DMS 273 treated with DMSO at 0.1 percent for 48 hours (cell line): ENCODE data around the gene CHN1.

Source experiments
- DNase-seq: peaks from one replicate; lab custom pipeline; 2025; lab: John Stamatoyannopoulos, UW

Gene CHN1

DNA sequence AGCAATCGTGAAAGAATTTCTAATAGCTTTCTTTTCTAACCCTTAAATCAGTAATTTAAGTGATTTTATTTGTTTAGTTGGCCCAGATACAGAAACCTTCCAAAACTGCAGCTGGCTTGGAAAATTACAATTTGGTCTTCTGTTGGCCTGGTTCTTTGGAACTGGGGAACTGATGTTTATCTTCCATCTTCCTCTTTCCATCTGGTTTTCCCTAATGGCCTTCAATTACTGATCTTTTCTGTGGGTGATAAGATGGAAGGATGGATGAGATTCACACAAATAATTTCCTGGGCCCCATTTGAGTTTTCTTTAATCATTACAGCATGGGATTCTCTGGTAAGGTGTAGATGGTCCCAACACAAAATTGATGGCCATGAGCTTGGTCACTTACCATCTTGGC is 134.4 kb downstream of the CHN1 start:
- no peak for DNase-seq

DNA sequence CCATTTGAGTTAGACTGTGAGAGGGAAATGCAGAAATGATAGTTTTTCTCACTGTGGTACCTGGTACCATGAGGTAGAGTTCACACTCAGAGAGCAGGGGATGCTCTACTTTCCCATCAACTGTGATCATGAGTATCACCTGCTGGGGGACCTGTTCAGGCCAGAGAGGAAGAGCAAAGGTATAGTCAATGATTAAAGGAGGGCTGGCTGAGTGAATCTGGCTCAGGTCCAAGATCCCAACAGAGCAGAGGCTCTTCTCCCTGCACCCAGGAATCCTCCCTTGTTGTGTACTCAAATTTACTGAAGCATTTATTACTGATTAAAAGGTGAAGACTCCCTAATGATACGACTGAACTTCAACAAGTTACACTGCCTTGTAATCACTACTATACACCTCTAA is 136.3 kb downstream of the CHN1 start:
- DNase-seq, result no peak

- no peak for DNase-seq
Observed at GRCh38 chr2:174866421-174866820, 138.8 kb downstream of the CHN1 start.

- DNase-seq, result no peak
Observed at GRCh38 chr2:174863183-174863582, 142.0 kb downstream of the CHN1 start.

DNA sequence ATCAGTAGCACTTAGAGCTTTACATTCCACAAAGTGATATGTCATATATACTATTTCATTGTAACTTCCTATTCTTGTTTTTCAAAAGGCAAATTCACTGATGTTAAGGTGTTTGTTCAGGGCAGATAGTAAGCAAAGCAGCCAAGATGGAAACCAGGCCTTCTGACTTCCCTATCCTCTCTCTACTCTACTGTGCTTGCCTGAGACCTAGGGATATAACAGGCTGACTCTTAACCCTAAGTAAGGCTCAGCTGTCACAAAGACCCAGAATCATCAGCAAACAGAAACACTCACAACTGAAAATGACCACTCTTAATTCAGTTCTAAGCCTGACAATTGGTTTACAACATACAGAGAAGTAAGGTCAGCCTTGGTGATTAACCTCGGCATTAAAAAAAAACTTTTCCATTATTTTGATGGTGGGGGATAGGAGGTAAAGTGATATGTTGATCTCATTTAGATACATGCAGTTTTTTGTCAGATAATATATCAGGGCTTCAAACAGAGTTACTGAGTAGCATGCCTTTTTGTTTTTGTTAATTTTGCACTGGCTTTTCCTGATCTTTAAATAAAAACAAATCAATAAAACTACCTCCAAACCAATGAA is 145.5 kb downstream of the CHN1 start:
- DNase-seq, result no peak

- DNase-seq, result no peak
Observed at GRCh38 chr2:174858745-174859144, 146.4 kb downstream of the CHN1 start.

GRCh38 chr2:174856447-174856846 is 148.7 kb downstream of the CHN1 start:
- no peak for DNase-seq

GRCh38 chr2:174846941-174847938 is 157.9 kb downstream of the CHN1 start:
- DNase-seq, result peak; percentile 85

DNA sequence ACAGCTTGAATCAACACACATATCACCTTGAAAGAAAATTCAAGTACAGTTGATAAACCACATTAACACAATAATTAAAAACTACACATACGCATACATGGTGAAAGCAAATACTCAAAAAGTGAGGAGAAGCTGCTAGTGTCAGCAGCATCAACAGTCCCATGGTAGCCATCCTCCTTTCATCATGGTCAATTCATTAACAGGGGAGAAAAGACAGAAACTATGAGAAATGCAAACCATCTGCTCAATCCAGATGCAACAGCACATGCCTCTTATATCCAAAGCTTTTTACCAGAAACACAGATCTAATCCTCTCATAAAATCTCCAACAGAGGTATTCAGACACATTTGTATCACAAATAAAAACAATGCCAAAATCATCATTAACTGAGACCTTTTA is 159.0 kb downstream of the CHN1 start:
- DNase-seq, result peak; percentile 61

DNA sequence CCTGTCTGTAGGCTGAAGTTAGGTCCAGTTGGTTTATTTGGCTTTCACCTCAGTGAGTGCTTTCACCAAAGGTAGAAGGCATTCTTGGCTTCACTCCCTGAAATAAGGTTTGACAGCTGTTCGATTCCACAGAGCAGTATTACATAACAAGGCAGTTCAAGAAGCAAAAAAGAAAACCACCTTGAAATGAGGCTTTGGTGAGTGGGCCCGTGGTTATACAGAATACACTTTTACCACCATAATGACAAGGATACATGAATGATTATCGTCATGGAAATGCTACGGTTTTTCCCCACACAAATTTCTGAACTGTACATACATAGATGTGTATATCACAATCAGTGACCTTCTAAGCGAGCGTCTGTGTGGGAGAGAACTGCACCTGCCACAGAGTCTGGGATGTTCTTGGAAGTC is 160.9 kb downstream of the CHN1 start:
- DNase-seq, result peak; percentile 66

GRCh38 chr2:174842496-174842895 is 162.7 kb downstream of the CHN1 start:
- no peak for DNase-seq

DNA sequence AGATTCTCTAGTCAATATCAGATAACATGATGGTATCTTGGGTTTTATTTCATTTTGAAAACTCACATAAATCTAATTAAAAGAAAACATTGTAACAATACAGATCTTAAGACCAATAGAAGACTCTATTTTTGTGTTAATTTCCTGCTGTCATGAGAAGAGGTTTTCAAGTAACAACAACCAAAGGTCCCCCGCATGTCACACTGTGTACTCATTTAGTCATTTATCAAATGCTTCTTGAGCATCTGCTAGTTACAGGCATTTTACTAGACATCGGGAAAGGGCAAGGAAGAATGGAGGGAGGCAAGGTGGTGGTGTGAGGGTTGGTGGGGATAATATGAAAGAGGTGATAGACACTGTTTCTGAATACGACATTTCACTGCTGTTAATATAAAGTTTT is 163.2 kb downstream of the CHN1 start:
- no peak for DNase-seq

DNA sequence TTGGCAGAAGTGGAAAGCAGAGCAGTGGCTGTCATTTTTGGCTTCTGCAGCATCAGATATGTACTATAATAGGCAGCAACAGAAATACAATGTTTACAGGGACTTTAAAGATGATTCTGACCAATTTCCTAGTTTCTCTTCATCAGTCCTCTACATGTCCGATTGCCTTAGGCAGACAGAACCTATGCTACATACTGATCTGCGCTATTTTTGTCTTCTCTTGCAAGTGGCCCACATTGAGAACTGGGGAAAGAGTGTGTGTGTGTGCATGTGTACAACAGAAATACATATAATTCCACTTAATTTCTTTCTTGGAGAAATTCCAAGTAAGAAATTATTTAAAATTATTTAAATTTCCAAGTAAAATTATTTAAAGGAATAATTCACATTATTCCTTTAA is 163.8 kb downstream of the CHN1 start:
- DNase-seq, result no peak

- DNase-seq, result no peak
Observed at GRCh38 chr2:174840436-174840835, 164.7 kb downstream of the CHN1 start.

DNA sequence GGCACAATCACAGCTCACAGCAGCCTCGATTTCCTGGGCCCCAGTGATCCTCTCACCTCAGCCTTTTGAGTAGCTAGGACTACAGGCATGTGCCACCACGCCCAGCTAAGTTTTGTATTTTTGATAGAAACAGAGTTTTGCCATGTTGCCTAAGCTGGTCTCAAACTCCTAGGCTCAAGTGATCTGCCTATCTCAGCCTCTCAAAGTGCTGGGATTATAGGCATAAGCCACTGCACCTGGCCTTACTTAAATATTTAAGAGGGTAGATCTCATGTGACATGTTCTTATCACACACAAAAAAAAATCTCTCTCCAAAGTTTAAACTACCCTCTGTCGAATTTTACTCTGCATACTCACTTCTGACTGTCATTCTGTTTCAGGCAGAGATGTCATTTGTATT is 165.5 kb downstream of the CHN1 start:
- no peak for DNase-seq

DNA sequence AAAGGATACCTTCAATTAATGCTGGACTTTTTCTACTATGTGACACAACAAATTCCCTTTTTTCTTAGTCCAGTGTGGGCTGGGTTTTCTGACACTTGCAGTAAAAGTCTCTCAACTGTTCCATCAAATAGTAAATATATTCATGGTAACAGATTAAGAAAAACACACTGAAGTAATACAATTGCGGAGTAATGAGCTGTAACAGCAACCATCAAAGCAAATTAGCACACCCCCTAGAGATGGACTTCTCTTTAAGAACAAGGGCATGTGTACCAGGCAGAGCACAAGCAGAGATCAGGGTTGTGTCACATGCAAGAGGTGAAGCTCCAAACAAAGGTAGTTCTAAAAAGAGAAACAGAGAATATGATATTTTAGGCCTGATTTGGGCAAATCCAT is 168.2 kb downstream of the CHN1 start:
- DNase-seq, result no peak

- no peak for DNase-seq
Observed at GRCh38 chr2:174836377-174836994, 168.7 kb downstream of the CHN1 start.

DNA sequence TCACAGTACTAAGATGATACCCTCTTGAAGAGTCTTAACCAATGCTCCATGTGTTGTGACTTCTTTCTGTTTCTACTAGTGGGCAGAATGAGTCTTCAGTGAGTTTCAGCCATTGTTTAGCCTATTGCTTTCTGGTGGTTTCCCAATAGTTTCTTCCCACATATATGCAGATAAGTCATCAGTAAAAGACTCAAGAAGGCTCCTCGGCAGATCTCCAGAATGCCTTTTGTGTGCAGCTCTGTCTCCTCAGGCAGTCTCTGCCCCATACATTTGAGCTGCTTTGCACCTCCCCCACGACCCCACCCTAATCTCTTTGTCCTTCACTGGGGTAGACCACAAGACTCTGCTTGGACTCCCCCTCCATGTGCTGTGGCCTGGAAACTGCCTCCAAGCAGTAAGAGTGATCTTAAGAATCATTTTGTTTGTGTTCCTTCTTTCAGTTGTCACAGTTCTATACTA is 169.4 kb downstream of the CHN1 start:
- DNase-seq, result no peak

- no peak for DNase-seq
Observed at GRCh38 chr2:174833737-174834136, 171.4 kb downstream of the CHN1 start.

DNA sequence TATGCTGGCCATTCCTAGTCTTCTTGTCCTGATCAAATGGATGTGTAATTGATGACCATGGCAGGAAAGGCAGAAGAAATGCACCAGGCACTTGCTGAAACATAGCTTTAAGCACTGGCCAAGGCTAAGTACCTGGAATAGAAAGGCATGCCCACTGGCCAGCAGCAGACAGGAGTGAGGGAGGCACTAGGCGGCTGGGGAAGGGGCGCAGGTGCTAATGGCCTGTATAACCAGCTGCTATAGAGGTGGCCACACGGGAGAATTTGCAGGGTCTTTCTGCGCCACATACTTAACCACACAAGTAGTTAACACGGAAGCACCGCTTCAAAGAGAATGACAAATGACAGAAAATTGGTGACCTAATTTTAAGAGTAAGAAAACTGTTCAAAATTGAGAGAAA is 174.6 kb downstream of the CHN1 start:
- no peak for DNase-seq

DNA sequence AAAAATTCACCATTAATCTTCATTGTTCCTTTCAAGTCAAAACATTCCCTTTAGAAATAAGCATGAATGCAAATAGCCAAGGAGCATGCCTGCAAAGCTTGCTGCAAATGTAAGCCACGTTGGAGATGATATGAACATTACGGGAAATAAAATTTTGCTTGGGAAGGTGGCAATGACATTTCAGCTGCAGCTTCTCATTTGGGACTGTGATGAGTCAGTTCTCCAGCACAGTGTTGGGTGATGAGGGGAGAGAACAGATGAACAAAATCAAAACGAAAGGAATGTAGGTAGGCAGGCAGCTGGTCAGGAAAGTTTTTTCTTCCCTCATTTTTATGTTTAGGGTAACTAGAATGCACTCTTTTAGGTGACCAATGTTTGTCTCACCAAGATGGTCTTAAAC is 175.6 kb downstream of the CHN1 start:
- no peak for DNase-seq

DNA sequence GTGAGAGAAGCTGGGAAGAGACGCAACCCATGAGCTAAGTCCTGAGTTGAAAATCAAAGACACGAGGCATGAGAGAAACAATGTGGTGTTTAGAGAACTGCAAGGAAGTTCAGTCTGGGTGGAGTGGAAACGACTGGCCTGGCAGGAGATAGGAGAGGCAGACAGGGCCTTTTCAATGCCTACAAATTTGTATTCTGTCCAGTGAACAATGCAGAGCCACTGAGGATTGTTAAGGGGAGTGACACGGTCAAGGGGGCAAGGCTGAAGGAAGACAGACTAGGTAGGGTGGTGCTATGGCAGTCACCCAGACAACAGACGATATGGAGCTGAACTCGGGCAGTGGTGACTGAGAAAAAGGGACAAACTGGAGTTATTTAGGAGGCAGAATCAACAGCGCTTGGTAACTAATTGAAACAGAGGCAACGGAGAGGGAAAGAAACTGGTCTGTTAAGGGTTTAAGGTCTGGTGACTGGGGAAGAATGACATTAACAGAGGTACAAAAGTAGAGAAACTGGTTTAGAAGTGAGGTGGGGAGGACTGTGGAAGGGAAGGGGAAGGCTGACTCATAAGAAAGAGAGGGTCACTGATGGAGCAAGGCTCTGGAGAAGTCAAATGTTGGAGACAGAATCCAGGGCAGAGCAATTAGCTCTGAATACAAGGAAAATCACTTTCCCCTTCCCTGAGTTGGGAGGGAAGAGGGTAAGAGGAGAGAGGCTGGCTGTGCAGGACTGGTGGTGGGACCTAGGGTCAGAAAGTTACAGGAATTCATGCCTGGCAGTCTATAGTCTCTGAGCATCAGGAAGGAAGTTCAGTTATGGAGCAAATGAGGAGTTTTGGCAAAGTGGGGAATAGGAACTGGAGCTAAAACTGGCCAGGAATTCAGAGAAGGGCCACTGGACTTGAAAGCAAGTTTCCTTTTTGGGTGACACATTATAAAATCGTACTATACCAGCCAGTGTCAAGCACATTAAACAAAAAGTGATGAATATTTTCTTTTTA is 177.5 kb downstream of the CHN1 start:
- DNase-seq, result no peak
